ENCODE results near the gene KCNMA1. TPM values are rescaled to one million over a fixed set of nuclear protein-coding genes. Genes with fewer than 3 reads are reported as not detected.

Gene KCNMA1
- total RNA-seq, 1 experiment from 2014 or later, result 20.7 TPM

DNA sequence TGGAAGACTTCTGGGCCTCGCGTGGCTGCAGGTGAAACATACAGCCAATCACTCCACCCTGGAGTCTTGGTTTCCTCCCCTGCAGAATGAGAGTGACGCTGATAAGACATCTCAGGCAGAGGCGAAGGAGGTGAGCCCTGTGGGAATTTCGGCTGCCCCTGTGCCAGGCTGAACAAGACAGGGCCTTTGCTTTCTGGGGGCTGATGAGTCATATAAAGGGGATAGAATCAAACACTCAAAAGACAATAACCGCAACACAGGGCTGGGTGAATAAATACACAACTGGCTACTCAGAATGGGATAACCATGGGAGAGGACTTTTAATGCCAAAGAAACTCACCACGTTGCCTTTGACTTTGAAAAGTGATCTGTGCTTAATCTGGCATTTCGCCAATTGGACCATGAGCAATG, 143.8 kb downstream of the KCNMA1 start:
- CTCF ChIA-PET, result interaction anchor here (1.0 kb wide), 1 partner anchor 31 kb away, joined by 3 read pairs; no protein-coding TSS in a partner anchor
- DNase-seq, result no peak
- TF ChIP-seq, protein P1, sequence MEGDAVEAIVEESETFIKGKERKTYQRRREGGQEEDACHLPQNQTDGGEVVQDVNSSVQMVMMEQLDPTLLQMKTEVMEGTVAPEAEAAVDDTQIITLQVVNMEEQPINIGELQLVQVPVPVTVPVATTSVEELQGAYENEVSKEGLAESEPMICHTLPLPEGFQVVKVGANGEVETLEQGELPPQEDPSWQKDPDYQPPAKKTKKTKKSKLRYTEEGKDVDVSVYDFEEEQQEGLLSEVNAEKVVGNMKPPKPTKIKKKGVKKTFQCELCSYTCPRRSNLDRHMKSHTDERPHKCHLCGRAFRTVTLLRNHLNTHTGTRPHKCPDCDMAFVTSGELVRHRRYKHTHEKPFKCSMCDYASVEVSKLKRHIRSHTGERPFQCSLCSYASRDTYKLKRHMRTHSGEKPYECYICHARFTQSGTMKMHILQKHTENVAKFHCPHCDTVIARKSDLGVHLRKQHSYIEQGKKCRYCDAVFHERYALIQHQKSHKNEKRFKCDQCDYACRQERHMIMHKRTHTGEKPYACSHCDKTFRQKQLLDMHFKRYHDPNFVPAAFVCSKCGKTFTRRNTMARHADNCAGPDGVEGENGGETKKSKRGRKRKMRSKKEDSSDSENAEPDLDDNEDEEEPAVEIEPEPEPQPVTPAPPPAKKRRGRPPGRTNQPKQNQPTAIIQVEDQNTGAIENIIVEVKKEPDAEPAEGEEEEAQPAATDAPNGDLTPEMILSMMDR (IDR thresholded peaks at IDR 0.05; ENCODE audit: insufficient read depth in 1 of 2, low read depth in 1 of 2, low read length in 1 of 2, severe bottlenecking in 1 of 2, unreplicated experiment in 1 of 2), result no peak
- Histone ChIP-seq H3K27me3 (replicated peaks; ENCODE audit: control insufficient read depth, insufficient read depth, low read length) (no peaks in the 10 kb centered on the region), H3K4me3 (ENCODE audit: low read depth, low read length) (no peak overlapping the region), H3K9me3 (no peaks in the 10 kb centered on the region), H3K4me1 (peaks cover 9% of the 10 kb centered on the region), H3K36me3 (ENCODE audit: control insufficient read depth, insufficient read depth, low read length) (no peaks in the 10 kb centered on the region)
- intact Hi-C loops (cut with micrococcal nuclease; ENCODE audit: unreplicated experiment), result loop anchor here (2.0 to 10.0 kb wide), 2 partner anchors 147 to 199 kb away; no protein-coding TSS in a partner anchor
- BruUV-seq (replicated peaks), result no TSS peak
- POLR2A ChIA-PET, result no interaction called here
- Mint-ChIP-seq H3K4me1 (ENCODE audit: low read depth, unreplicated experiment) (peaks cover 12% of the 10 kb centered on the region), H3K9me3 (ENCODE audit: unreplicated experiment) (no peaks in the 10 kb centered on the region), H3K27ac (ENCODE audit: unreplicated experiment) (no peak overlapping the region), H3K4me3 (ENCODE audit: unreplicated experiment) (no peak overlapping the region), H3K36me3 (ENCODE audit: insufficient read depth, unreplicated experiment) (no peaks in the 10 kb centered on the region), H3K27me3 (ENCODE audit: insufficient read depth, unreplicated experiment) (no peaks in the 10 kb centered on the region)

DNA sequence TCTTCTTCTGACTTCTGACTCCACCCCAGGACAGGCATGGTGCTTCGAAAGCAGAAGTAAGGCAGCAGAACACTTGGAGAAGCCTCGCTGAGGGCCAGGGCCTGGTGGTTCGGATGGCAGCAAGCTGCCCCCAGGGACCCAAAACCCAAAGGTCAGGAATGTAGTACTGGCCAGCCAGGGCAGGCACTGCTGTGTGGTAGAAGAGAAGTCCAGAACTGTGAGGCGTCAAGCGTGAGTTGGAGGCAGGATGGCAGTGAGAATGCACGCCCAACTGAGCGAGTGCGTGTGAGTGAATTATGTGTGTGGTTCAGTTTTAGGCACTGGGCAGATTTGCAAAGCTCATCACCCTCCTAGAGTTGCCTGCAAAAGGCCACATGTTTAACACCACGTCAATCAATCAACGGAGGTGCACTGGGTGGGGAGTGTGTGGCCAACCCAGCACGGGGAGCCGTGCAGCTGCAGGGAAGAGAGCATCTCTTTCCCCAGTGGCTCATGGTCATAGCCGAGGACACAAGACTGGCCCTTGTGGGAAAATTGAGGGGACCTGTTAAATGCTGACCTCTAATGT, 144.3 kb downstream of the KCNMA1 start:
- Mint-ChIP-seq H3K27ac (ENCODE audit: unreplicated experiment) (no peak overlapping the region), H3K9me3 (ENCODE audit: unreplicated experiment) (no peaks in the 10 kb centered on the region), H3K4me1 (ENCODE audit: low read depth, unreplicated experiment) (peaks cover 12% of the 10 kb centered on the region), H3K4me3 (ENCODE audit: unreplicated experiment) (no peak overlapping the region), H3K36me3 (ENCODE audit: insufficient read depth, unreplicated experiment) (no peaks in the 10 kb centered on the region), H3K27me3 (ENCODE audit: insufficient read depth, unreplicated experiment) (no peaks in the 10 kb centered on the region)
- intact Hi-C loops (cut with micrococcal nuclease; ENCODE audit: unreplicated experiment), result loop anchor here (10.0 kb wide), 1 partner anchor 199 kb away; no protein-coding TSS in a partner anchor
- POLR2A ChIA-PET, result no interaction called here
- no TSS peak for BruUV-seq (replicated peaks)
- no peaks in the 10 kb centered on the region for H3K27me3 ChIP-seq (replicated peaks; ENCODE audit: control insufficient read depth, insufficient read depth, low read length)
- TF ChIP-seq, protein P1 (IDR thresholded peaks at IDR 0.05; ENCODE audit: insufficient read depth in 1 of 2, low read depth in 1 of 2, low read length in 1 of 2, severe bottlenecking in 1 of 2, unreplicated experiment in 1 of 2), result no peak
- no peak for DNase-seq
- H3K36me3 ChIP-seq (ENCODE audit: control insufficient read depth, insufficient read depth, low read length), result no peaks in the 10 kb centered on the region
- CTCF ChIA-PET, result interaction anchor here (0.6 kb wide), 1 partner anchor 150 kb away, joined by 3 read pairs; no protein-coding TSS in a partner anchor
- peaks cover 9% of the 10 kb centered on the region for H3K4me1 ChIP-seq
- H3K9me3 ChIP-seq, result no peaks in the 10 kb centered on the region
- no peak overlapping the region for H3K4me3 ChIP-seq (ENCODE audit: low read depth, low read length)

DNA sequence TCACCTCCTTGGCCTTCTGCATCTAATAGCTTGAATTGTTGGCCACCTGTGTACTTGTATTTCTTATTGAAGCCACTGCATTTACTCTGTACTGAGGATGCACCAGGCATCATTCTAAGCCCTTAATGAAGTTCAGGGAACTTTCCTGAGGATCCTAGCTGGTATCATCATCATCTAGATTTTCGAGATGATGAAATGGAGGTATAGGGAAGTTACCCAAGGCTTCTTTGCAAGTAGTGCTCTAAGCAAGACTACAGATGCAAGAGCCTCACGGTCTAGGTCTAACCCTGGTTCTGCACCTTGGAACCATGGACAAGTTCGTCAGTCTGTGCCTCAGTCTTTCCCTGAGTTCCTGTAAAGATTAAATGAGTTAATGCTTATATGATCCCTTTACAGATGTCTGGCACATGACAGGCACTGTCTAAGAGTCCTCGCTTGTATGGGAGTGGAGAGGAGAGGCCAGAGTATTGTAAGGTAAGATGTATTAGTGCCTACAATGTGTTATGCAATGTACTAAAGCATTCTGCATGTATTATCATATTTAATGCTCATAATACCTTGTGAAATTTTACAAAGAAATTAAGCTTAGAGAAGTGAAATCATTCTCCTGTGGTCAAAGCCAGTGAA, 145.1 kb downstream of the KCNMA1 start:
- DNase-seq, result no peak
- Mint-ChIP-seq H3K27ac (ENCODE audit: unreplicated experiment) (no peak overlapping the region), H3K9me3 (ENCODE audit: unreplicated experiment) (no peaks in the 10 kb centered on the region), H3K4me1 (ENCODE audit: low read depth, unreplicated experiment) (peaks cover 12% of the 10 kb centered on the region), H3K4me3 (ENCODE audit: unreplicated experiment) (no peak overlapping the region), H3K36me3 (ENCODE audit: insufficient read depth, unreplicated experiment) (no peaks in the 10 kb centered on the region), H3K27me3 (ENCODE audit: insufficient read depth, unreplicated experiment) (no peaks in the 10 kb centered on the region)
- intact Hi-C loops (cut with micrococcal nuclease; ENCODE audit: unreplicated experiment), result loop anchor here (10.0 kb wide), 1 partner anchor 198 kb away; no protein-coding TSS in a partner anchor
- POLR2A ChIA-PET, result no interaction called here
- H3K4me3 ChIP-seq (ENCODE audit: low read depth, low read length), result no peak overlapping the region
- no TSS peak for BruUV-seq (replicated peaks)
- peaks cover 9% of the 10 kb centered on the region for H3K4me1 ChIP-seq
- TF ChIP-seq, protein P1 (IDR thresholded peaks at IDR 0.05; ENCODE audit: insufficient read depth in 1 of 2, low read depth in 1 of 2, low read length in 1 of 2, severe bottlenecking in 1 of 2, unreplicated experiment in 1 of 2), result no peak
- no peaks in the 10 kb centered on the region for H3K27me3 ChIP-seq (replicated peaks; ENCODE audit: control insufficient read depth, insufficient read depth, low read length)
- H3K36me3 ChIP-seq (ENCODE audit: control insufficient read depth, insufficient read depth, low read length), result no peaks in the 10 kb centered on the region
- no peaks in the 10 kb centered on the region for H3K9me3 ChIP-seq
- CTCF ChIA-PET, result no interaction called here
